ENCODE data around the gene TSHZ1. TPM values are rescaled to one million over a fixed set of nuclear protein-coding genes. Genes with fewer than 3 reads are reported as not detected.

The TSHZ1 gene
- total and polyA plus RNA-seq, 2 of the 8 experiments (the other 6 are each of a cell fraction or from before 2014, with no cell fraction given), result 0.03 to 0.32 TPM

DNA sequence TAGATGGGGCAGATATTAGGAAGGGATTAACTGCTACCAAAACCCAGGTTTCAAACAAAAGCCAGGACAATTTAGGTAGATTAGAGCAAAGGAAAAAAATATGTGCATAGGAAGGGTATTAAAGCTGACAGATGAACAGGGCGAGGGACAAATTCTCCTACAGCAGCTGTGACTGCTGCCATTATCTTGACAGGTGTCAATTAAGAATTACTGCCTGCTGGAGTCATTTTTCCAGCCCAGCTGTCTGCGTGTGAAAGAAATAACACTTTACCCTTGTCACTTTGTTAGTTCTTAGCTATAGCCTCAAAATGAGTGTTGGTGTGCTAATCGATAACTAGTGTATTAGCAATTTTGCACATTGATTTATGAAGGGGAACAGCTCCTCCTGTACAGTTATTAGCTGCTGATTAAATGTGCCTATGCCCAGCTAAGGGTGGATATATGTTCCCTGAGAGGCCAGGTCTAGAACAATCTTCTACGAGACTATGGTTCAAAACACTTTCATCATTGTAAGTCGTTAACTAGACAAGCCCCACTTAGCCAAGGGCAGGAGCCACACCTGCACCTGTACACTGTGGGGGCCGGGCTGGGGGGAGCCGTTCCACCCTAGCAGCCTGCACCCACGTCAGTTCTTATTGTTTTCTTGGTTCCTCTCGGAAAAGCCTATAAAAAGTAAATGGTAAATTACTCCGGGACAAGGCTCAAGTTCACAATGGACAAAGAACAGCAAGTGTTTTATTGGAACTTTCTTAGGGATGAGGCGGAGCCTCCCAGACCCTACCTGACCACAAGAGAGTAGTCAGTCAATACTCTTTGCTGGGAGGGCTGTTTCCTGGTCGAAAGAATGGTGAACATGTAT is 7.7 kb downstream of the TSHZ1 start (continued):
- TF ChIP-seq EZH2 (IDR thresholded peaks at IDR 0.05; ENCODE audit: low read depth, low read length, severe bottlenecking) (no peak), TCF12 (IDR thresholded peaks at IDR 0.05; ENCODE audit: low read depth, low read length) (no peak)
